Suppressor macrophage (primary cell): ENCODE measurements around the gene TXNRD1.
"Not testable (repeated sequence)": the region's sequence is repeated elsewhere in the genome, so short reads cannot be mapped to it uniquely, and the experiment has no call there.

Source experiments
- DNase-seq, 4 experiments: peaks; one replicate each; pipeline ENCODE4 v3.0.0-alpha.2; 2020 to 2022
- total RNA-seq, 17 experiments: gene quantifications; one replicate each; lab custom pipeline; 2026; ENCODE audit warnings: mixed read lengths in 6 of 17, inconsistent platforms in 3 of 17; lab: John Stamatoyannopoulos, UW

The TXNRD1 gene
- total RNA-seq, result 236 to 880 (median 489) reads per million in 17 experiments

DNA sequence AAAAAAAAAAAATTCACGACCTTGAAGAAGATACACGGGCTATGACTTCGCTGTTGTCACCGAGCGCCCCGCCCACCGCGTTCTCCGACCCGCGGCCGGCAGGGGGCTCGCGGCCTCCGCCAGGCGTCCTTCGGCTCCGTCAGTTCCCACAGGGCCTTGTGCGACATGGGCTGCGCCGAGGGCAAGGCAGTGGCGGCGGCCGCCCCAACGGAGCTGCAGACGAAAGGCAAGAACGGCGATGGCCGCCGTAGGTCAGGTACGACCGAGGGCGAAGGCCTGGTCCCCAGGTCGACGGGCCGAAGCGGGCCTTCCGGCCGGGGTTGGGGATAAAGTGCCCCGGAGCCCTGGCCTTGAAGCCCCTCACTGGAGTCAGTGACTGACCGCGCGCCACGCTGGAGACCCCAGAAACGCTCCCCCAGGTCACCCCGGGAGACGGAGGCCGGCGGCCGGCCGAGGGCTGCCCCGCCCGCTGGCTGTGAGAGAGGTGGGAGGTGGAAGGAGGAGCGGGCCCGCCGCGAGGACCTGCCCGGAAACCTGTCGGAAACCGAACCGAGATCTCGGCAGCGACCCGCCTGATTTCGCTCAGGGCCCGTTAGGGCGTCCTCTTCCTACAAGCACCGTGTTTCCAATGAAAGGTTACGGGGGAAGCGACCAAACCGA, at the start of gene TXNRD1:
Gene TXNRD1, plus strand, starts transcription at position 142 of the 660 bp plus-strand sequence. Its CDS starts 24 bp downstream, at position 166.
- DNase-seq, result peak; percentile 90 to 96 (median 94)

DNA sequence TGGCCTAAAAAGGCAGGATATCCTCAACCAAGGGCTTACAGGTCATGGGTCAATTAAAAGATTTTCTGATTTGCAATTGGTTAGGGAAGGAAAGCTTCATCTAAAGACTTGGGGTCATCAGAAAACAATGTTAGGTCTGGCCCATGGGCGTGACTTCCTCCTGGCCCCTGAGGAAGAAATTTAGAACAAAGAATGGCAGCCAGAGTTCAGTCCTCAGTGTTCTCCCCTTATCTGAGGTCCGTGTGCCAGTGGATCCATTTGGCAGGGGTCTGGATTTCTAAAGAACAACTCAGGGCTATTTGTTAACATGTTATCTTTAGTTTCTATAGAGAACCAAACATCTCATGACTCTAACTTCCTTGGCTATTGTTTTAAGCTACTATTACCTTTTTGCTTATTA, 49.8 kb upstream of the TXNRD1 start:
- no peak for DNase-seq

DNA sequence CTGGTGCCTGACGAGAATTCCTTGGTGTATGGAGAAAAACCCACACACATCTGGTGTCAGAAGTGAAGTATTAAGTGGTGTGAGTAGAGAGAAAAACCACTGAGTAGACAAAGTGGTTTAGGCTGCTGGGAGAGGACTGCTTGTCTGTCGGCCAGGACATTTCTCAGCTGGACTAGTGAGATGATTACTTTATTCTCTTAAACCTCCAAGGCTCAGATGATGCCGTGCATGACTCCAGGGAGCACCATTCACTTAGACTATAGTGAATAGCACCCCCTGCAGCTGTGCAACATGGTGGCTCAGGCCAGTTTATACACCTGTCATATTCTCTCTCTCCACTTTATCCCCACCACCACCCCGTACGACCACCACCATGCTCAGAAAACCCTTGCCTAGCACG, 49.1 kb upstream of the TXNRD1 start:
- DNase-seq, result no peak

DNA sequence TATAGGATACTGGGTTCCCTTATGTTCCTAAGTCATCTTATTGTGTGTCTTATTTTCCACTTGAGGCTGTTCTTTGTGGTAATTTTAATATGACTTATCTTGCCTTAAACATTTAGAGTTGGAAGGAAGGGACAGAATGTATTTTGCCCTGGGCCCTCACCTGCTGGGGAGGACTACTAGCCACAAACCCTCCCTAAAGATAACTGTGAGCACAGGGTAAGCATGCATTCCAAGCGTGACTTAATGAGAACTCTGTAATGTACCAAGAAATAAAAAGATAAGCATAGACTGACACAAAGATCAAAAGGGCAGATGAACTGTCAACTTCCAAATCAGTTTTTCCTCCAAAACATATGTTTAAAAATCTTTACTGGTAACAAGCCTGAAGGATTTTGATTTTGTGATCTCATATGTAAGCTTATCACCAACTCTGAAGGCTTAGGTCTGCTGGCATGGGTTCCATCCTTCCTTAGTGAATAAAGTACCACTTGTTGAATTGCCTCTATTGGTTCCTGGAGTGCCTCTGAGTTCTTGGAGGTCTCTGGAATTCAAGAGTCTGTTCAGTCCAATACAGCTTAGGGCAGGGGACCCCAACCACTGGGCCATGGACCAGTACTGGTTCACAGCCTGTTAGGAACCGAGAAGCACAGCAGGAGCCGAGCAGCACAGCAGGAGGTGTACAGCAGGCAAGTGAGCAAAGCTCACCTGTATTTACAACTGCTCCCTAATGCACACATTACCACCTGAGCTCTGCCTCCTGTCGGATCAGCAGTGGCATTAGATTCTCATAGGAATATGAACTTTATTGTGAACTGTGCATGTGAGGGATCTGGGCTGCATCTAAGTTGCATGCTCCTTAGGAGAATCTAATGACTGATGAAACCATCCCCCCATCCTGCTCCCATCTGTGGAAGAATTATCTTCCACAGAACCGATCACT, 47.8 kb upstream of the TXNRD1 start:
- DNase-seq, result no peak

DNA sequence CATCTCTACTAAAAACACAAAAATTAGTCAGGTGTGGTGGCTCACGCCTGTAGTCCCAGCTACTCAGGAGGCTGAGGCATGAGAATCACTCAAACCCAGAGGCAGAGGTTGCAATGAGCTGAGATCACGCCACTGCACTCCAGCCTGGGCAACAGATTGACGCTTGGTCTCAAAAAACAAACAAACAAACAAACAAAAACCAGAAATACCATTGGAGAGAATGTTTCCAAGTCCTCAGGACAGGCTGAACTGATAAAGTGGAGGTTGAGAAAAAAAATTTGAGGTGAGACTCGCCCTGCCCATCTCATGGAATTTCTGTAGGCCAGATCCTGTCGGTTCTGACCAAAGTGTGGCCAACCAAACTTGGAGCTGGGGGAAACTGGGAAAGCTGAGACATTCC, 47.0 kb upstream of the TXNRD1 start:
- DNase-seq, result no peak

DNA sequence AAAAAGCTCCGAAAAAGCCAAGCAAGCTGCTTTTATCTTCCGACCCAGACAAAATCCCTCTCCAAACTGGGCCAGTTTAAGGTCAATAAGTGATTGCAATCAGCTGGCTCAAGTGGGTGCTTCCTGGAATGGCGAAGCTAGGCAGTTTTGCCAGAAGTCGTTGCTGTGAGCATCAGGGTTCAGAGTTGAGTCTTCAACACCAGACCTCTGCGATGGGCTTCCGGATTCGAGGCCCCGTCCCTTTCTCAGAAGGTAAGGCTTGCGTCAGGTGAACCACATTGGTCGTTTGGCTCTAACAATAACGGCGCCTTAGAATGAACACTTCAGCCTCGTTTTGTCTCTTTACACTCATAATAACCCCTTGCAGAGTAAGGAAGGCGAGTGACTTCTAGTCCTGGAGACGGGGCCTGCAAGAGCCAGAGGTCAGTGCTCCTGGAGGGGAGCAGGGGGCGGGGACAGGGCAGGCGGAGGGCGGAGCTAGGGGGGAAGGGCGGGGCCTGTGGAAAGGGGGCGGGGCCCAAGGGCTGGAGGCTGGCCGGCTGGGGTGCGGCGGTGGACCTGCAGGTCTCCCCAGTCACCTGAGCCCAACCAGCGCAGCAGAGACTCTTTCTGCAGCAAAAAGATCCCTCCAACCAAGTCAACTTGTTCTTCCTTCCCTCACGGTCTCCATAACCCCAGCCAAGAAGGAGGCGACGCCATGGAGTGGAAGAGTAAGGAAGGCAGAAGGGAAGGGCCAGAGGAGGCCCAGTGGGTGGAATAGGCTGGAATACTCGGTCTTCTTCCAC, 43.6 kb upstream of the TXNRD1 start:
- DNase-seq, result no peak

DNA sequence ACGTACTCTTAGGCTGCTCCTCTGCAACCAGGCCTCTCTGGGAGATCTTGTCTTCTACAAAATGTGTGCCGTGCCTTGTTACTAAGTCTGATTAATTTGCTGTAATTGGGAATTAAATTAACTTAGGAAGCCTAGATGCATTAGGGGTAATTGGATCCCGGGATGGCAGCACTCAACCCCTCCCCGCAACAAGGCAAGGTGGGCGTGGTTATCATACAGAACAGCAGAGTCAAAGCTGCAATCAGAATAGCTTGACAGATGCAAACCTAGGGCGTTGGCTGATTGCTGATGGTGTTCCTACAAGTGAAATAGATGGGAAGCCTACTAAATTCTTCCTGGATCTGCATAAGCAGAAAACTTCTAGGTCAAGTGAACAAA, 43.0 kb upstream of the TXNRD1 start:
- DNase-seq, result no peak

DNA sequence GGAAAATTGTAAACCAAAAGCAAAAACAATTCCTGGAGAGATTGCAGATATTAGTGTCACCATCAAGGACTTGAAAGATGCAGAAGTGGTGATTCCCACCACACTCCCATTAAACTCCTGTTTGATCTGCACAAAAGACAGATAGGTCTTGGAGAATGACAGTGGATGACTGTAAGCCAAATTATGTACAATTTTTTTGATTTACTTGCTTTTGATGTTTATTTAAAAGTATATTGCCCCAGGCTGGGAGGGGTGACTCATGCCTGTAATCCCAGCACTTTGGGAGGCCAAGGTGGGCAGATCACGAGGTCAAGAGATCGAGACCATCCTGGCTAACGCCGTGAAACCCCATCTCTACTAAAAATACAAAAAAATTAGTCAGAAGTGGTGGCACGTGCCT, 41.8 kb upstream of the TXNRD1 start:
- not testable (repeated sequence) for DNase-seq

DNA sequence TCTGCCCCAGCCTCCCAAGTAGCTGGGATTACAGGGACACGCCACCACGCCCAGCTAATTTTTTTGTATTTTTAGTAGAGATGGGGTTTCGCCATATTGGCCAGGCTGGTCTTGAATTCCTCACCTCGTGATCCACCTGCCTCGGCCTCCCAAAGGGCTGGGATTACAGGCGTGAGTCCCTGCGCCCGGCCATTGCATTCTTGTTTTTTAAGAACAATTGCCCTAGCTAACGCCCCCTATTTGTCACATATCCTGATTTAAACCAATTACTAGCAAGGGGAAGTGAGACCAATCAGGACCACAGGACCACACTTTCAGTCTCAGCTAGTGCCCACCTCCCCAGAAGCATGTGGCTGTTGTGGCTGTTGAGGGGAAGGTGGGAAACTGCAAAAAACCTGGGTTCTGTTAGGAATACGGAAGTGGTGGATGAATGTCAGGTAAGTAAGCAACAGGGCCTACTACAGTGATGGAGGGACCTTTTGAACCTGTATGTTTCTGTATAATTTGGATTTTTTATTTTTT, 39.8 kb upstream of the TXNRD1 start:
- DNase-seq, result no peak

DNA sequence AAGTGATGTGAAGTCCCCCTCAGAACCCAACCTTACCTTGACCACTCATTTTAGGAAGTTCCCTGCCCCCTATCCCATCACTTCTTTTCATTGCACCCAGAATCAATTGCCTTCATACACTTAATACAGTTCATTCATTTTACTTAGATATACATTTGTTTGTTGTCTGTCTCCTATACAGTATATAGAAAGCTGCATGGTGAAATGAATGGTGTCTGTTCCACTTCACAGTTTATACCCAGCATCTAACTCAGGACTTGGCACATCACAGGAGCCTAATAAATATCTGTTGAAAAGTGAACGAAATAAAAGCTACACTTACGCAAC, 38.3 kb upstream of the TXNRD1 start:
- no peak for DNase-seq

DNA sequence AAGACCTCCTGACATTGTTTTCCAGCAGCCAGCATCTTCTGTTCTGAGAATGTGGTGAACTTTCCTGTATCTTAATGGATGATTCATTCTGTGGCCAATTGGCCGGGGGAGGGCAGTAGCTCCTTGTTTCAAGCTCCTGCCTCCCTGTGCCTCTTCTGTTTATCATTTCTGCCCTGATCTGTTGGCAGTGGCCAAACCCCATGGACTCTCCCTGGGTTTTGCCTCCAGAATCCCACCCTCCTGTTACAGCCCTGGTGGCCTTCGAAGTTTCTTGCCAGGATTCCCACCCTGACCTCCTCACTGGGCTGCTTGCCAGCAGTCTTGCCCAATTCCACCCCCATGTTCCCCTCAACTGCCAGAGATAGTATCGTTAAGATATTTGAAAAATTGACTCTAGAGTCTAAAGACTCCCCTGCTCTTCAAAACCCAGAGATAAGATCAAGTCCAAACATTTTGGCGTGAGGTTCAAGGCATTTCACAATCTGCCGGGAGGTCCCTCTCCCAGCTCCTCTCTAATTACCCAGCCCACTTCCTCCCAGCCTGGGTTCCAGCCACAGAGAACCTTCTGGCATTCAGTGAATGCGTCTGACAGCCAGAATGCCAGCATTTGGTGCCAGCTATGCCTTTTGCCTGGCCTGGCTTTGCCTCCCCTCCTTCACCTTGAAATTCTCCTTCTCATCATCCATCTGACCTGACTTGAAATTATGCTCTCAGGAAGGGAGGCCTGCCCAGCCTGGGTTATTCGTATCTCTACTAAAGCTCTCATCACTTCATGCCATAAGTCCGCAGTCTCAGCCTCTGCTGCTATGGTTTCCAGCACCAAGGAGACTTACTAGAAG, 37.7 kb upstream of the TXNRD1 start:
- DNase-seq, result peak; percentile 78 to 91 (median 80)

DNA sequence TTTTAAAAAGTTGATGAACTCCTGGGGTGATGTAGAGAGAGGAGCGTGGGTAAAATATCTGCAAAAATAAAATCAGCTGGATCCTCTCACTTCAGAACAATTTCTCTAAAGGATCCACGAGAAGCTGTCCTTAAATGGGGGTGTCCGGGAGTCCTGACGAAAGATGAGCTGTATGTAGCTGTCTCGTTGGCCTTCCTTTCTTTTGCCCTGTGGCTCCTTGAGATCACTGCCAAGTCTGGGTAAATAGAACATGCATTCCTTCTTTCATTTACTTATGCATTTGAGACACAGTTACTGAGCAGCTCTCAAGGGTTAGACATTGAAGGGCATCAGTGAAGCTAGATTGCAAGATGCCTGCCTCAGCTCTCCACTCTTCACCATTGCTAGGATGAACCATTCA, 35.2 kb upstream of the TXNRD1 start:
- DNase-seq, result no peak

DNA sequence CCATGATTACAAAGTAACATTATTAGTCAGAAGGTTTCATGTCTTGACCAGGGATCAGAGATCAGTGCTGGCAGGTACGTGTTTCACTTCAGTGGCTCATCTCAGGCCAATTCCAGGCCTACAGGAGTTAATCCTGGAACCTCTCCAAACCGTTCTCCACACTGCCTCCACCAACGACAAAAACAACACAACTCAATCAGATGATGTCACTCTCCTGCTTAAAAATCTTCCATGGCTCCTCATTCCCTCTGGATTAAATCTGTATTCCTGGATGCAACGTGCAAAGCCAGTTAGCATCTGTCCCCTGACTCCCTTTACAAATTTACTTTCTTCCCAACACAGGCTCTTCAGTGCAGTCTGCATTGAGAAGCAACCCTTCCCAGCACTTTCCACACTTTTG, 34.3 kb upstream of the TXNRD1 start:
- DNase-seq, result no peak

DNA sequence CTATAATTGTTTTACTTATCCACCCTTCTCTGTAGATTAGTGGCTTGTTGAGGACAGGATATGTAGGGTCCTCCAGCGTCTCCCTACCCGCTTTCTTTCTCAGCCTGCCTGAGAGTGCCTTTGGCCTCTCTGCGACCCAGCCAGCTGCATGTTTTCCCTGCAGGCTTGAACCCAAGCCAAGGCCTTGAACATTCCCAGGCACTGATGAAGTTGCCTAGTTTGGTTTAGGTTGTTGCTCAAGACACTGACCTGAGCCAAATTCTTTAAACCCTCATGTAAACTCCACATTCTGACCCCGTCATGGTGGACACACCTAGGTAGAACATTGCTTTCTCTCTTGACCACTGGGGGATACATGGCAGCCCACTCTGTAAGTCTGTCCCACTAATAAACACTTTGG, 33.4 kb upstream of the TXNRD1 start:
- no peak for DNase-seq

DNA sequence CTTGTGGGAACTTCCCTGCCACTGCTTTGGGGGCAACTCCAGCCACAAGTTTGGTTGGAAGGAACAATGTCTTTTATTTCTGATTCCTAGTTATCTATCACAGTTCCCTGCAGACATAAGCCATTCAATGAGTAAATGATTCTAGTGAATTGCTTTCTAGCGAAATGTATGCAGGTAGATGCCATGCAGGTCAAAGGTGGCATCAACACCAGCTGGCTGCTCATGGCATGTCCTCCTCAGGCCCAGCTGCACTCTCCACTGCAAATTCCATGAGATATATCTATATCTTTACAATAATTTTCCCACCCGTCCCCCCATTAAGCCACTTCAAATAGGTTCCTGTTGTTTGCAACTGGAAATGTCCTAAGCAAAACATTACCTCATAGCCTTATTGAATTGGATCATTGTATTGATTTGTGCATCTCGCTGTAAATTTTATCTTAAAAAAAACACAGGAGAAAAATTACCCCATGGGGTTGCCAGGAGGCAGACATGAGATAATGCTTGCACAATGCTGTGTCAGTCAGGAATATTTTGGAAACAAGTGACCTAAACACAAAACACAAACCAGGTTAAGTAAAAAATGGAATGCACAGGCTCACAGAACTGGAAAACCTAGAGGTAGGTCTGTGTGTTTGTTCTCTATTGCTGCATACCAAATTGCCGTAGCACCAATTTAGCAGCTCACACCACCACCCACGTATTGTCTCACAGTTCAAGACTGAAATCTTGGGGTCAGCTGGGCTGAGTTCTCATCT, 32.8 kb upstream of the TXNRD1 start:
- no peak for DNase-seq

DNA sequence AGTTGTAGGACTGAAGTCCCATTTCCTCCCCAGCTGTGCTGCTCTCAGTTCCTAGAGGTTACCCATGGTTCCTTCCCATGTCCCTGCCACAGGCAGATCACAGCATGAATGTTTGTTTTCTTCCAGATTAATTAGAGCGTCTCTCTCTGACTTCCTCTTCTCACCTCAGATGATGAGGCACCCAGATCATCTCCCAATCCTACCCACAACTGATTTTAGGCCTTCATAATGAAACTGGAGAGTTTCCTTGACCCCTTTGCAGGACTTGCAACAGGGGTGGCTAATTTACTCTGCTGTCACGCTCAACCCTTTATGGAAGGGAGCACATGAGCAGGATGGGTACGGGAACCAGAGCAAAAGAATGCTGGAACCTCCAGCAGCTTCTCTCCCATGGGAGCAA, 32.1 kb upstream of the TXNRD1 start:
- DNase-seq, result no peak

DNA sequence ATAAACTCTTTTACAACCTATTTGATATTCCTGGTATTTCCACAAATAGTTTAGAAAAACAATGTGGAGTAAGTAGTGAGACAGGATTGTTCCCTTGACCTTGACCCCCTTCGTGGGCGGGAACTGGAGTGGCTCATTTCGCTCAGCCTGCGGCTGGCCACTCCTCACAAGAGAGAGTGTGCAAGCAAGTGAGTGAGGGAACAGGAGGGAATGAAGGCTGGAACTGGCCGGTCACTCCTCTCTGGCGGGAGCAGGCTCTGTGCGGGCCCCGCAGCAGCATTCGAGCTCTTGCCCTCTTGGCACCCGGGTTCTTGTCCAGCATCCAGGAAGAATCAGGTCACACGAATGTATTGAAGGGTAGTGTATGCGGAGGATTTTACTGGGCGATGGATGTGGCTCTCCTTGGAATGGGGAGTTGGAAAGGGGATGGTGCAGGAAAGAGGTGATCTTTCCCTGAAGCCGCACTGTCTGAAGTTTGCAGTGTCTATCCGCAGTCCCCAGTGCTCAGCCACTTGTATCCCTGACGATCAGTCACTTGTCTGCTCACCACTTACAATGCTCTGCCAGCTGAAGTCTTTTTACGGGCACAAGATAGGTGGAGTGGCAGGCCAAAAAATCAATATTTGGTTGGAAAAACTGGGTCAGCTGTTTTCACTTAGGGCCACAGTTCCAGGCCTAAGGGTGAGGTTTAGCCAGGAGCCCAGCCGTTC, 28.0 kb upstream of the TXNRD1 start:
- no peak for DNase-seq

DNA sequence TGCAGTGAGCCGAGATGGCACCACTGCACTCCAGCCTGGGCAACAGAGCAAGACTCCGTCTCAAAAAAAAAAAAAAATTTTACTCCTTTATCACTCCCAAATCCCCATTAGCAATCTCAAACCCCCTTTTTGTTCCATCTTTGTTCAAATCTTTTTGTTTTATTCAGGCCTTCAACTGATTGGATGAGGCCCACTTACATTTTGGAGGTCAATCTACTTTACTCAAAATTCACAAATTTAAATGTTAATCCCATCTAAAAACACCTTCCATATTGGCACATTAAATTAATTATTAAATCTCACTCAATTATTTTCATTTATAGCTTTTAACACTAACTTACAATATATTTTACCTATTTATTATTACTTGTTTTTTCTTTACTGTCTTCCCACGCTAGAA, 27.0 kb upstream of the TXNRD1 start:
- no peak for DNase-seq

DNA sequence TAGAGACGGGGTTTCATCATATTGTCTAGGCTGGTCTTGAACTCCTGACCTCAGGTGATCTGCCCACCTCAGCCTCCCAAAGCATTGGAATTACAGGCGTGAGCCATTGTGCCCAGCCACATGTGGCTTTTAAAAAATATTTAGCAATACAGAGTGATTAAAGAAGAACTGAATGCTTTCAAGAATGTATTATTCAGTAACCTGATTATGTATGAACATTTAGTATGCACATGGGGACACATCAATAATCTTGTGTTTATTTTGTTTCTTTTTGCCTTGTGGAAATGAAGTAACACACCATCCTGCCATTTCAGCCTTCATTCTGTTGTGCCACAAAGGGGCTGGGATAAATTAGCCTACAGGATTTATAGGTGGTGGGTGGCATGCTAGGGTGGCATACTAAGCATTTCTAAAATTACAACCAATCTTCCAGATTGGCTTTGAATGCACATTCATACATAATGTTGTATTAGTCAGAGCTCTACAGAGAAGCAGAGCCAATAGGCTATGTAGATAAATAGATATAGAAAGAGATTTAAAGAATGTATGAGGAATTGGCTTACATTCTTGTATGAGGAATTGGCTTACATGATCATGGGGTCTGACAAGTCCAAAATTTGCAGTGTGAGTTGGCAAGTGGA, 25.5 kb upstream of the TXNRD1 start:
- DNase-seq, result peak in 1 of 4 experiments; percentile 11

DNA sequence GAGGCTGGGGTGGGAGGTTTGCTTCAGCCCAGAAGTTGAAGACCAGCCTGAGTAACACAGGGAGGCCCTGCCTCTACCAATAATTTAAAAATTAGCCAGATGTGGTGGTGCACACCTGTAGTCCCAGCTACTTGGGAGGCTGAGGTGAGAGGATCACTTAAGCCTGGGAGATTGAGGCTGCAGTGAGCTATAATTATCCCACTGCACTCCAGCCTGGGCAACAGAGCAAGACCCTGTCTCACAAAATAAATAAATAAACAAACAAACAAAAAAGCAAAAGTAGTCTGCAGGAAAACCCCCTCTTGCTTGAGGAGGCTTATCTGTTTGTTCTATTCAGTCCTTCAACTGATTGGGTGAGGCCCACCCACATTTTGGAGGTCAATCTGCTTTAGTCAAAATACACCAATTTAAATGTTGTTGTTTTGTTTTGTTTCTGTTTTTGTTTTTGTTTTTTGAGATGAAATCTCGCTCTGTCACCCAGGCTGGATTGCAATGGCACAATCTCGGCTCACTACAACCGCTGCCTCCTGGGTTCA, 24.9 kb upstream of the TXNRD1 start:
- no peak for DNase-seq
